GM12878 (cell line): Measurements from ENCODE around the gene CKB. TPM values are rescaled to one million over a fixed set of nuclear protein-coding genes. Genes with fewer than 3 reads are reported as not detected.
A peak's percentile ranks its signal among the peaks of the same experiment; 100 is the strongest.

Experiments
- ATAC-seq: fragments of 200-7000 bp; cut with Tn5 transposase; 3 replicates; pipeline ENCODE4 v1.9.1; 2020; ENCODE audit warnings: mild to moderate bottlenecking, moderate library complexity
- BruUV-seq: library from RNA; stranded (reverse); fragments of 400-500 nt; replicated peaks from 2 replicates; lab custom pipeline; 2021; lab: Mats Ljungman, UMichigan
- CTCF ChIA-PET: fragments of 300-600 bp; sonication (Branson Sonifier 250); formaldehyde crosslinking; extraction: SDS; loops from one replicate; lab custom pipeline; 2021; ENCODE audit warnings: inconsistent platforms; lab: Yijun Ruan, JAX
- POLR2A ChIA-PET: fragments of 350-600 bp; formaldehyde crosslinking; extraction: SDS; loops from one replicate; lab custom pipeline; 2021; ENCODE audit warnings: inconsistent platforms; lab: Charles Lee
- RAD21 ChIA-PET: fragments of 300-600 bp; sonication (Branson Sonifier 250); formaldehyde crosslinking; loops from one replicate; lab custom pipeline; 2023; ENCODE audit warnings: antibody characterized with exemption; ENCODE audit not compliant: unreplicated experiment; lab: Charles Lee
- SMC1A ChIA-PET: fragments of 300-600 bp; sonication (Branson Sonifier 250); formaldehyde crosslinking; loops from one replicate; lab custom pipeline; 2023; ENCODE audit not compliant: unreplicated experiment, uncharacterized antibody; lab: Charles Lee
- DNase-seq: peaks from one replicate; pipeline ENCODE4 v3.0.0-alpha.2; 2011; ENCODE audit warnings: low read depth, low spot score
- FAIRE-seq: peaks from 3 replicates; lab custom pipeline; 2011; peaks lifted over from hg19 to GRCh38; lab: Jason Lieb, UNC
- H2AFZ ChIP-seq: 2 replicates; pipeline ENCODE4 v1.6.0; 2011; ENCODE audit warnings: low read depth, low read length, control low read depth; ENCODE audit not compliant: control insufficient read depth
- H3K27ac ChIP-seq: 2 replicates; pipeline ENCODE4 v1.5.1; 2011; ENCODE audit warnings: control low read depth; ENCODE audit not compliant: control insufficient read depth, insufficient read depth
- H3K27me3 ChIP-seq, 2 experiments: replicated peaks in 1 of 2; 2 replicates each; pipeline versions ENCODE4 v1.6.0 to v1.6.1; 2011; ENCODE audit warnings: low read length in 1 of 2; ENCODE audit not compliant: control insufficient read depth in 2 of 2, insufficient read depth in 2 of 2
- H3K36me3 ChIP-seq, 2 experiments: 2 replicates each; pipeline ENCODE4 v1.5.1; 2011; ENCODE audit warnings: low read length in 1 of 2; ENCODE audit not compliant: control insufficient read depth in 2 of 2, insufficient read depth in 2 of 2
- H3K4me1 ChIP-seq: 2 replicates; pipeline ENCODE4 v1.6.1; 2011; ENCODE audit warnings: mild to moderate bottlenecking, low read length, moderate library complexity, mixed read lengths; ENCODE audit not compliant: control insufficient read depth, insufficient read depth
- H3K4me2 ChIP-seq: 2 replicates; pipeline ENCODE4 v1.6.0; 2011; ENCODE audit warnings: control low read depth; ENCODE audit not compliant: control insufficient read depth, insufficient read depth
- H3K4me3 ChIP-seq: fragments of 200-600 bp; sonication (generic); 2 replicates; pipeline ENCODE4 v1.5.1; 2016
- H3K79me2 ChIP-seq: 2 replicates; pipeline ENCODE4 v1.6.0; 2011; ENCODE audit warnings: low read length; ENCODE audit not compliant: control insufficient read depth, insufficient read depth
- H3K9ac ChIP-seq: 2 replicates; pipeline ENCODE4 v1.8.0; 2011; ENCODE audit warnings: low read length, control low read depth, mixed read lengths; ENCODE audit not compliant: control insufficient read depth, insufficient read depth
- H3K9me3 ChIP-seq: replicated peaks from 3 replicates; pipeline ENCODE4 v1.5.1; 2011; ENCODE audit warnings: mild to moderate bottlenecking, low read length; ENCODE audit not compliant: control insufficient read depth, insufficient read depth
- H4K20me1 ChIP-seq: 2 replicates; pipeline ENCODE4 v1.6.0; 2011; ENCODE audit not compliant: control insufficient read depth, insufficient read depth
- CEBPB ChIP-seq, 2 experiments: fragments of 150-350 bp in 1 of 2; IDR thresholded peaks; 2 replicates each; pipeline ENCODE4 v1.6.1; 2012 to 2014; ENCODE audit warnings: low read depth in 2 of 2, low read length in 2 of 2, borderline replicate concordance in 1 of 2, inconsistent platforms in 1 of 2
- CHD2 ChIP-seq: IDR thresholded peaks from 2 replicates; pipeline ENCODE4 v1.6.1; 2011; ENCODE audit warnings: low read depth, low read length, improper control_type of control experiment, borderline replicate concordance
- DPF2 ChIP-seq: fragments of 450-650 bp; IDR thresholded peaks from 2 replicates; pipeline ENCODE4 v1.6.1; 2017; ENCODE audit warnings: mild to moderate bottlenecking
- RELB ChIP-seq: fragments of 450-650 bp; IDR thresholded peaks from 2 replicates; pipeline ENCODE4 v1.6.1; 2017; ENCODE audit warnings: low read depth, mild to moderate bottlenecking, moderate library complexity
- WGBS: methylation state at CpG from one replicate; pipeline ENCODE4 v1.1.6; 2016; ENCODE audit warnings: low lambda C conversion rate; ENCODE audit not compliant: insufficient replicate concordance, insufficient coverage; ENCODE audit errors: missing lambda C conversion rate; 5-methylcytosine and 5-hydroxymethylcytosine counted together
- in situ Hi-C: fragments of 300-500 bp; cut with MboI; formaldehyde crosslinking; loops from 9 replicates; pipeline ENCODE4 v1.14.3; 2018; ENCODE audit warnings: mixed read lengths
- intact Hi-C: fragments of 100-400 bp; cut with micrococcal nuclease; formaldehyde crosslinking; loops from one replicate; pipeline ENCODE4 v1.14.2; 2022; ENCODE audit not compliant: unreplicated experiment
- polyA plus RNA-seq, 11 experiments: library from polyadenylated mRNA; depleted of rRNA in 4 of 11; unstranded in 6 of 11; stranded (reverse) in 5 of 11; fragments of >200 nt; fragmentation: Nextera tagmentation in 4 of 11; fragmentation: Illumina TruSeq in 1 of 11; extraction: Ambion mirVana in 4 of 11; extraction: Trizol in 1 of 11; gene quantifications; 1 replicate in 1 of 11; 2 replicates in 10 of 11; pipeline versions ENCODE4 v1.2.1 to v1.2.3, GENCODE V29; 2011 to 2016; ENCODE audit warnings: inconsistent platforms in 2 of 11, missing spikeins in 2 of 11, low read depth in 1 of 11
- total RNA-seq, 4 experiments: library from RNA; depleted of rRNA in 3 of 4; stranded (reverse); fragments of >200 nt in 3 of 4; fragmentation: Illumina TruSeq in 1 of 4; extraction: Trizol in 1 of 4; gene quantifications; 2 replicates each; pipeline versions ENCODE4 v1.2.1 to v1.2.3, GENCODE V29; 2013 to 2021
- TF ChIP-seq, protein P1 (sequence below): IDR thresholded peaks from 2 replicates; pipeline ENCODE4 v1.6.1; 2012; ENCODE audit warnings: improper control_type of control experiment, low read depth, low read length; ENCODE audit not compliant: insufficient replicate concordance
- TF ChIP-seq, protein P2 (sequence below): IDR thresholded peaks from 2 replicates; pipeline ENCODE4 v1.6.1; 2012; ENCODE audit warnings: low read length, inconsistent platforms

Gene CKB
- total and polyA plus RNA-seq, 10 of the 15 experiments (the other 5 are each of a cell fraction or from before 2014, with no cell fraction given): 0.40 to 6.1 (median 2.3) TPM

DNA sequence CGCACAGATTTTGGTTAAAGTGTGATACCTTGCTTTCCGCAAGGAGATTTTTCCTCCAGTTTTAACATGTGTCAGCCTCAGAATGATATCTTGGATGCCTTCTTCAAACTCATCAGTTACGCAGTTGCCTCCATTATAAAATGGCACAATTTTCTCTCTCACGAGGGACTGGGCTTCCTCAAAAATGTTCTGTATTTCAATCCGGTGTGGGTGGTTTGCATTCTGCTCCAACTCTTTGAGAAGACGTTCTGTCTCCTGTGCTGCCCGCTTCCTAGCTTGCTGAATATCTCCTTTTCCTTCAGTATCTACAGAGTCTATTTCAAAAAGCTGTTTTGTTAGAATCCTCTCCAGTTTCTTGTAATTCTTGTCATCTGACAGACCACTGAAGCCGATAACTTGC lies 38.1 kb upstream of the CKB start:
- BruUV-seq: no TSS peak
- ChIA-PET CTCF (interaction anchor here (1.0 to 1.2 kb wide), 4 partner anchors 8 to 119 kb away, joined by 3 to 5 read pairs (median 3); no protein-coding TSS in a partner anchor), RAD21 (interaction anchor here (0.6 kb wide), 1 partner anchor 287 kb away, joined by 3 read pairs; the partner anchor contains the start of gene PPP1R13B), POLR2A (interaction anchor here (0.5 kb wide), 1 partner anchor 313 kb away, joined by 3 read pairs; no protein-coding TSS in a partner anchor), SMC1A (interaction anchor here (1.0 to 1.6 kb wide), 4 partner anchors 31 to 42 kb away, joined by 3 to 4 read pairs (median 3); partner anchors contain the start of gene TRMT61A)
- Histone ChIP-seq H4K20me1 (0 out of 2 replicates have a peak, but pooled peaks cover 6% of the 10 kb centered on the region), H2AFZ (no peak overlapping the region), H3K27ac (no peak overlapping the region), H3K4me3 (peak overlapping the region; percentile 97), H3K79me2 (peaks cover 69% of the 10 kb centered on the region), H3K9ac (peak overlapping the region; percentile 82; the same call in 1 of the 2 replicates), H3K4me1 (peaks cover 13% of the 10 kb centered on the region), H3K27me3 (no peaks in the 10 kb centered on the region), H3K4me2 (peak overlapping the region; percentile 88), H3K9me3 (no peaks in the 10 kb centered on the region), H3K36me3 (peaks cover 0 to 14% of the 10 kb centered on the region in 2 experiments; a peak in 3 of 4 replicates)
- no peak for ATAC-seq
- in situ Hi-C loops (no loop called here), intact Hi-C loops (loop anchor here (5.0 kb wide), 1 partner anchor 72 kb away; no protein-coding TSS in a partner anchor)
- TF ChIP-seq, protein P1, sequence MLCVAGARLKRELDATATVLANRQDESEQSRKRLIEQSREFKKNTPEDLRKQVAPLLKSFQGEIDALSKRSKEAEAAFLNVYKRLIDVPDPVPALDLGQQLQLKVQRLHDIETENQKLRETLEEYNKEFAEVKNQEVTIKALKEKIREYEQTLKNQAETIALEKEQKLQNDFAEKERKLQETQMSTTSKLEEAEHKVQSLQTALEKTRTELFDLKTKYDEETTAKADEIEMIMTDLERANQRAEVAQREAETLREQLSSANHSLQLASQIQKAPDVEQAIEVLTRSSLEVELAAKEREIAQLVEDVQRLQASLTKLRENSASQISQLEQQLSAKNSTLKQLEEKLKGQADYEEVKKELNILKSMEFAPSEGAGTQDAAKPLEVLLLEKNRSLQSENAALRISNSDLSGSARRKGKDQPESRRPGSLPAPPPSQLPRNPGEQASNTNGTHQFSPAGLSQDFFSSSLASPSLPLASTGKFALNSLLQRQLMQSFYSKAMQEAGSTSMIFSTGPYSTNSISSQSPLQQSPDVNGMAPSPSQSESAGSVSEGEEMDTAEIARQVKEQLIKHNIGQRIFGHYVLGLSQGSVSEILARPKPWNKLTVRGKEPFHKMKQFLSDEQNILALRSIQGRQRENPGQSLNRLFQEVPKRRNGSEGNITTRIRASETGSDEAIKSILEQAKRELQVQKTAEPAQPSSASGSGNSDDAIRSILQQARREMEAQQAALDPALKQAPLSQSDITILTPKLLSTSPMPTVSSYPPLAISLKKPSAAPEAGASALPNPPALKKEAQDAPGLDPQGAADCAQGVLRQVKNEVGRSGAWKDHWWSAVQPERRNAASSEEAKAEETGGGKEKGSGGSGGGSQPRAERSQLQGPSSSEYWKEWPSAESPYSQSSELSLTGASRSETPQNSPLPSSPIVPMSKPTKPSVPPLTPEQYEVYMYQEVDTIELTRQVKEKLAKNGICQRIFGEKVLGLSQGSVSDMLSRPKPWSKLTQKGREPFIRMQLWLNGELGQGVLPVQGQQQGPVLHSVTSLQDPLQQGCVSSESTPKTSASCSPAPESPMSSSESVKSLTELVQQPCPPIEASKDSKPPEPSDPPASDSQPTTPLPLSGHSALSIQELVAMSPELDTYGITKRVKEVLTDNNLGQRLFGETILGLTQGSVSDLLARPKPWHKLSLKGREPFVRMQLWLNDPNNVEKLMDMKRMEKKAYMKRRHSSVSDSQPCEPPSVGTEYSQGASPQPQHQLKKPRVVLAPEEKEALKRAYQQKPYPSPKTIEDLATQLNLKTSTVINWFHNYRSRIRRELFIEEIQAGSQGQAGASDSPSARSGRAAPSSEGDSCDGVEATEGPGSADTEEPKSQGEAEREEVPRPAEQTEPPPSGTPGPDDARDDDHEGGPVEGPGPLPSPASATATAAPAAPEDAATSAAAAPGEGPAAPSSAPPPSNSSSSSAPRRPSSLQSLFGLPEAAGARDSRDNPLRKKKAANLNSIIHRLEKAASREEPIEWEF: no peak
- TF ChIP-seq, protein P2, sequence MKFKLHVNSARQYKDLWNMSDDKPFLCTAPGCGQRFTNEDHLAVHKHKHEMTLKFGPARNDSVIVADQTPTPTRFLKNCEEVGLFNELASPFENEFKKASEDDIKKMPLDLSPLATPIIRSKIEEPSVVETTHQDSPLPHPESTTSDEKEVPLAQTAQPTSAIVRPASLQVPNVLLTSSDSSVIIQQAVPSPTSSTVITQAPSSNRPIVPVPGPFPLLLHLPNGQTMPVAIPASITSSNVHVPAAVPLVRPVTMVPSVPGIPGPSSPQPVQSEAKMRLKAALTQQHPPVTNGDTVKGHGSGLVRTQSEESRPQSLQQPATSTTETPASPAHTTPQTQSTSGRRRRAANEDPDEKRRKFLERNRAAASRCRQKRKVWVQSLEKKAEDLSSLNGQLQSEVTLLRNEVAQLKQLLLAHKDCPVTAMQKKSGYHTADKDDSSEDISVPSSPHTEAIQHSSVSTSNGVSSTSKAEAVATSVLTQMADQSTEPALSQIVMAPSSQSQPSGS: no peak
- TF ChIP-seq DPF2: no peak
- TF ChIP-seq CHD2: no peak
- TF ChIP-seq RELB: no peak
- TF ChIP-seq CEBPB (IDR thresholded peaks at IDR 0.05; ENCODE audit: borderline replicate concordance in 1 of 2, low read depth in 2 of 2, low read length in 2 of 2): no peak
- FAIRE-seq: no peak
- 71% methylated on average over 8 of the region's 8 CpGs for WGBS
- no peak for DNase-seq
